ENCODE measurements around the gene MTAP. TPM values are rescaled to one million over a fixed set of nuclear protein-coding genes. Genes with fewer than 3 reads are reported as not detected.

MTAP gene
- total RNA-seq, 1 experiment from 2014 or later = not detected

GRCh38 chr9:21770871-21771560 is 31.4 kb upstream of the MTAP start:
- no peak for TF ChIP-seq CTCF (IDR thresholded peaks at IDR 0.05; ENCODE audit: unreplicated experiment)
- no peaks in the 10 kb centered on the region for H3K4me1 Mint-ChIP-seq (ENCODE audit: insufficient read depth, unreplicated experiment)
- BruUV-seq (replicated peaks) = no TSS peak
- H3K9me3 Mint-ChIP-seq (ENCODE audit: unreplicated experiment) = no peaks in the 10 kb centered on the region
- intact Hi-C loops (cut with micrococcal nuclease) = no loop called here
- no peaks in the 10 kb centered on the region for H3K27me3 Mint-ChIP-seq (ENCODE audit: insufficient read depth, unreplicated experiment)
- no peaks in the 10 kb centered on the region for H3K36me3 Mint-ChIP-seq (ENCODE audit: insufficient read depth, unreplicated experiment)
- CTCF ChIA-PET = no interaction called here
- H3K4me3 Mint-ChIP-seq (ENCODE audit: unreplicated experiment) = no peak overlapping the region
- POLR2A ChIA-PET = no interaction called here
- H3K27ac Mint-ChIP-seq (ENCODE audit: low read depth, unreplicated experiment) = no peak overlapping the region
- no peak for DNase-seq (ENCODE audit: unreplicated experiment)

GRCh38 chr9:21777701-21778100 is 24.7 kb upstream of the MTAP start:
- DNase-seq (ENCODE audit: unreplicated experiment) = no peak
- CTCF ChIA-PET = no interaction called here
- H3K27ac Mint-ChIP-seq (ENCODE audit: low read depth, unreplicated experiment) = no peak overlapping the region
- H3K4me3 Mint-ChIP-seq (ENCODE audit: unreplicated experiment) = no peak overlapping the region
- no peaks in the 10 kb centered on the region for H3K9me3 Mint-ChIP-seq (ENCODE audit: unreplicated experiment)
- BruUV-seq (replicated peaks) = no TSS peak
- no peaks in the 10 kb centered on the region for H3K36me3 Mint-ChIP-seq (ENCODE audit: insufficient read depth, unreplicated experiment)
- intact Hi-C loops (cut with micrococcal nuclease) = no loop called here
- no peak for TF ChIP-seq CTCF (IDR thresholded peaks at IDR 0.05; ENCODE audit: unreplicated experiment)
- H3K4me1 Mint-ChIP-seq (ENCODE audit: insufficient read depth, unreplicated experiment) = no peaks in the 10 kb centered on the region
- POLR2A ChIA-PET = no interaction called here
- H3K27me3 Mint-ChIP-seq (ENCODE audit: insufficient read depth, unreplicated experiment) = no peaks in the 10 kb centered on the region

DNA sequence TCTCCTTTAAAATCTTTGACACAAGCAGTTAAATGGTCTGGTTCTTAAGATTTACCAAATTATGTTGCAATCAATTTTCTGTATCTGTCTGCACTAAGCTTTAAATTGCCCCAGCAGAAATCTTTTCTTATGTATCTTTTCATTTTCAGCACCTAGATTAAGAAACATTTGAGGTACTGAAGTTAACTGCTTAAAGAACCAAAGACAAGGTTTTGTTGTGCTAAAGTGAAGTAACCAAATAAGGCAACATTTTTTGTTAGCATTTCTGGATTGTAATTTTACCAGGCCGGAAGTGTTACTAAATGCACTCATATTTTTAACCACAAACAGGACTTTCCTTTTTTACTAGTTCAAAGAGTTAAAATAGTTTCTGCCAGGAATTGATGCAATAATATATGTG is 24.1 kb upstream of the MTAP start:
- POLR2A ChIA-PET = no interaction called here
- no peaks in the 10 kb centered on the region for H3K36me3 Mint-ChIP-seq (ENCODE audit: insufficient read depth, unreplicated experiment)
- H3K4me3 Mint-ChIP-seq (ENCODE audit: unreplicated experiment) = no peak overlapping the region
- no peaks in the 10 kb centered on the region for H3K27me3 Mint-ChIP-seq (ENCODE audit: insufficient read depth, unreplicated experiment)
- no TSS peak for BruUV-seq (replicated peaks)
- H3K9me3 Mint-ChIP-seq (ENCODE audit: unreplicated experiment) = no peaks in the 10 kb centered on the region
- no peaks in the 10 kb centered on the region for H3K4me1 Mint-ChIP-seq (ENCODE audit: insufficient read depth, unreplicated experiment)
- H3K27ac Mint-ChIP-seq (ENCODE audit: low read depth, unreplicated experiment) = no peak overlapping the region
- intact Hi-C loops (cut with micrococcal nuclease) = no loop called here
- CTCF ChIA-PET = no interaction called here
- no peak for TF ChIP-seq CTCF (IDR thresholded peaks at IDR 0.05; ENCODE audit: unreplicated experiment)
- no peak for DNase-seq (ENCODE audit: unreplicated experiment)

DNA sequence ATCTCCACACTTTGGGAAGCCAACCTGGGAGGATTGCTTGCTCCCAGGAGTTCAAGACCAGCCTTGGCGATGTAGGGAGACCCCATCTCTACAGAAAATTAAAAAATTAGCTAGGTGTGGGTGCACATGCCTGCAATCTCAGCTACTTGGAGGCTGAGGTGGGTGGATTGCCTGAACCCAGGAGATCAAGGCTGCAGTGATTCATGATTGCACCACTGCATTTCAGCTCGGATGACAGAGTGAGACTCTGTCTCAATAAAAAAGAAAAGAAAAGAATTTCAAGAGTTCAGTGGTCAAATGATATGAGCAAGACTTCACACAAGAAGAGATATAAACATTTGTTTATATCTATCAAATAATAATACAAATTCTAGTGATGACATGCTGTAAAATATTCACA is 23.0 kb upstream of the MTAP start:
- POLR2A ChIA-PET = no interaction called here

More for the DNA sequence above, 23.0 kb upstream of the MTAP start:
- H3K9me3 Mint-ChIP-seq (ENCODE audit: unreplicated experiment) = no peaks in the 10 kb centered on the region
- no peak overlapping the region for H3K27ac Mint-ChIP-seq (ENCODE audit: low read depth, unreplicated experiment)
- H3K36me3 Mint-ChIP-seq (ENCODE audit: insufficient read depth, unreplicated experiment) = no peaks in the 10 kb centered on the region
- H3K4me3 Mint-ChIP-seq (ENCODE audit: unreplicated experiment) = no peak overlapping the region
- CTCF ChIA-PET = no interaction called here
- intact Hi-C loops (cut with micrococcal nuclease) = no loop called here
- no peak for DNase-seq (ENCODE audit: unreplicated experiment)
- BruUV-seq (replicated peaks) = no TSS peak
- H3K27me3 Mint-ChIP-seq (ENCODE audit: insufficient read depth, unreplicated experiment) = no peaks in the 10 kb centered on the region
- H3K4me1 Mint-ChIP-seq (ENCODE audit: insufficient read depth, unreplicated experiment) = no peaks in the 10 kb centered on the region
- TF ChIP-seq CTCF (IDR thresholded peaks at IDR 0.05; ENCODE audit: unreplicated experiment) = no peak

Data from MCF 10A (cell line).